22Rv1 (cell line): ENCODE measurements around the gene HMGCS2.

ENCODE experiments used
- ZFX ChIP-seq: fragments of 450-650 bp; IDR thresholded peaks from 2 replicates; pipeline ENCODE4 v1.6.1; 2017; ENCODE audit warnings: antibody characterized with exemption, borderline replicate concordance
- TF ChIP-seq, protein P1 (sequence below): fragments of 450-650 bp; IDR thresholded peaks from 2 replicates; pipeline ENCODE4 v1.5.1; 2017; ENCODE audit warnings: mild to moderate bottlenecking

DNA sequence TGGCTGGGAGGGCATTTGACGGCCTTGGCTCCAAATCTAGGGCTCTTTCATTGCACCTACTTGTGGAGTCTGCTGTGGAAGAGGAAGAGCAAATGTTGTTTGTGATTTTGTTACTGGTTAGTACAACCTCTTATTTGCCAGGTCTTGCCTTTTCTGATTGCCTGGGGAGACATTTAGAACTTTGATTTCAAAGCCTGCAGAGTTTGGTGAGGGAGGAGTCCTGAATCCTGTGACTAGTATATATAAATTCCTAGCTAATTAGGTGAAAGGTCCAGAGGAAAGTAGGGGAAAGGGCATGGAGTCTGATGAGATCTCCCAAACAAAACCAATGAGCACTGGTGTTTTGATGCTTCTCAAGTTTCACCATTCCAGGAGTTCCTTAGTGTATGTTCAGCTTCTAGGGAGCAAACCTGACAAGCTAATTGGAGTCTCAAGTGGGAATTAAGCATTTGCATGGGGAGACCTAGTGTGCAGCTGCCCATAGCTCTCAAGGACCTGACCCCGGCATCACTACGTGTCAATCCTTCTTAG, 5.1 kb upstream of the HMGCS2 start:
- TF ChIP-seq, protein P1, sequence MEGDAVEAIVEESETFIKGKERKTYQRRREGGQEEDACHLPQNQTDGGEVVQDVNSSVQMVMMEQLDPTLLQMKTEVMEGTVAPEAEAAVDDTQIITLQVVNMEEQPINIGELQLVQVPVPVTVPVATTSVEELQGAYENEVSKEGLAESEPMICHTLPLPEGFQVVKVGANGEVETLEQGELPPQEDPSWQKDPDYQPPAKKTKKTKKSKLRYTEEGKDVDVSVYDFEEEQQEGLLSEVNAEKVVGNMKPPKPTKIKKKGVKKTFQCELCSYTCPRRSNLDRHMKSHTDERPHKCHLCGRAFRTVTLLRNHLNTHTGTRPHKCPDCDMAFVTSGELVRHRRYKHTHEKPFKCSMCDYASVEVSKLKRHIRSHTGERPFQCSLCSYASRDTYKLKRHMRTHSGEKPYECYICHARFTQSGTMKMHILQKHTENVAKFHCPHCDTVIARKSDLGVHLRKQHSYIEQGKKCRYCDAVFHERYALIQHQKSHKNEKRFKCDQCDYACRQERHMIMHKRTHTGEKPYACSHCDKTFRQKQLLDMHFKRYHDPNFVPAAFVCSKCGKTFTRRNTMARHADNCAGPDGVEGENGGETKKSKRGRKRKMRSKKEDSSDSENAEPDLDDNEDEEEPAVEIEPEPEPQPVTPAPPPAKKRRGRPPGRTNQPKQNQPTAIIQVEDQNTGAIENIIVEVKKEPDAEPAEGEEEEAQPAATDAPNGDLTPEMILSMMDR: no peak
- TF ChIP-seq ZFX: no peak
